ENCODE results near the gene ELOB. TPM values are rescaled to one million over a fixed set of nuclear protein-coding genes. Genes with fewer than 3 reads are reported as not detected.

ELOB gene
- total RNA-seq, 4 donors from 2014 or later, result 66.8 to 243 (median 220) TPM

DNA sequence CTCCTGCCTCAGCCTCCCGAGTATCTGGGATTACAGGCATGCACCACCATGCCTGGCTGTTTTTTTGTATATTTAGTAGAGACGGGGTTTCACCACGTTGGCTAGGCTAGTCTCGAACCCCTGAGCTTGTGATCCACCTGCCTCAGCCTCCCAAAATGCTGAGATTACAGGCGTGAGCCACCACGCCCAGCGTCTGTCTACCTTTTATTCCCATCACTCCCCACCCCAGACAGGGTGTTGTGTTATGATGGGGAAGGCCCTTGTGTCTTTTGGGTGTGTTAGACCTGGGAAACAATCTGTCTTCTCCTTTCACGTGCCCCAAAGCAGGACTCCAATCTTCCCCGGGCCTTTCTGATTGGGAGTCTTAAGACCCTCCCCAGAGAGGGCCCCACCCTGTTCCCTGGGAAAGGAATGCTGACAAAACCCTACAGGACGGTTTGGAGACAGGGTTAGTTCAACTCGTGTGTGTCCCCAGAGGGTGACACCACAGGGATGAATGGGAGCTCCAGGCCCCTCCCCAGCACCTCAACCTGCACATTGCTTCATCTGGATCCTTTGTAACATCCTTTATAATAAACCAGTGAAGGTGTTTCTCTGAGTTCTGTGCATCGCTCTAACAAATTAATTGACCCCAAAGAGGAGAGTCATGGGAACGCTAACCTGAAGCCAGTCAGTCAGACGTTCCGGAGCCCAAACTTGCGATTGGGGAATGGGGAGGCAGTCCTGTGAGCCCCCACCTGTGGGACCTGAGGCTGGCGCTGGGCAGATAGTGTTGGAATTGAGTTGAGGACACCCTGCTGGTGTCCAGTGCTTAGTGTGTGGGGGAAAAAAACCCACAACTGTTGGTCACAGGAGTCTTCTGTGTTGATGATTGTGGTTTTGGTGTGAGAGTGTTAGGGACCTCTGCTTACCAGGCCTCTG lies 3.2 kb upstream of the ELOB start:
- Histone ChIP-seq H3K27ac (no peak overlapping the region), H3K36me3 (peaks cover 0 to under 1% (median 0%) of the 10 kb centered on the region in 3 donors), H3K4me1 (peaks cover 0 to 25% (median 19%) of the 10 kb centered on the region in 4 donors), H3K9me3 (no peaks in the 10 kb centered on the region), H3K4me3 (no peak overlapping the region), H3K27me3 (no peaks in the 10 kb centered on the region)
- DNase-seq, result peak in 2 of 3 donors; percentile 25 to 38
- TF ChIP-seq, protein P1, sequence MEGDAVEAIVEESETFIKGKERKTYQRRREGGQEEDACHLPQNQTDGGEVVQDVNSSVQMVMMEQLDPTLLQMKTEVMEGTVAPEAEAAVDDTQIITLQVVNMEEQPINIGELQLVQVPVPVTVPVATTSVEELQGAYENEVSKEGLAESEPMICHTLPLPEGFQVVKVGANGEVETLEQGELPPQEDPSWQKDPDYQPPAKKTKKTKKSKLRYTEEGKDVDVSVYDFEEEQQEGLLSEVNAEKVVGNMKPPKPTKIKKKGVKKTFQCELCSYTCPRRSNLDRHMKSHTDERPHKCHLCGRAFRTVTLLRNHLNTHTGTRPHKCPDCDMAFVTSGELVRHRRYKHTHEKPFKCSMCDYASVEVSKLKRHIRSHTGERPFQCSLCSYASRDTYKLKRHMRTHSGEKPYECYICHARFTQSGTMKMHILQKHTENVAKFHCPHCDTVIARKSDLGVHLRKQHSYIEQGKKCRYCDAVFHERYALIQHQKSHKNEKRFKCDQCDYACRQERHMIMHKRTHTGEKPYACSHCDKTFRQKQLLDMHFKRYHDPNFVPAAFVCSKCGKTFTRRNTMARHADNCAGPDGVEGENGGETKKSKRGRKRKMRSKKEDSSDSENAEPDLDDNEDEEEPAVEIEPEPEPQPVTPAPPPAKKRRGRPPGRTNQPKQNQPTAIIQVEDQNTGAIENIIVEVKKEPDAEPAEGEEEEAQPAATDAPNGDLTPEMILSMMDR (IDR thresholded peaks at IDR 0.05), result no peak
- TF ChIP-seq POLR2A (IDR thresholded peaks at IDR 0.05), result no peak

DNA sequence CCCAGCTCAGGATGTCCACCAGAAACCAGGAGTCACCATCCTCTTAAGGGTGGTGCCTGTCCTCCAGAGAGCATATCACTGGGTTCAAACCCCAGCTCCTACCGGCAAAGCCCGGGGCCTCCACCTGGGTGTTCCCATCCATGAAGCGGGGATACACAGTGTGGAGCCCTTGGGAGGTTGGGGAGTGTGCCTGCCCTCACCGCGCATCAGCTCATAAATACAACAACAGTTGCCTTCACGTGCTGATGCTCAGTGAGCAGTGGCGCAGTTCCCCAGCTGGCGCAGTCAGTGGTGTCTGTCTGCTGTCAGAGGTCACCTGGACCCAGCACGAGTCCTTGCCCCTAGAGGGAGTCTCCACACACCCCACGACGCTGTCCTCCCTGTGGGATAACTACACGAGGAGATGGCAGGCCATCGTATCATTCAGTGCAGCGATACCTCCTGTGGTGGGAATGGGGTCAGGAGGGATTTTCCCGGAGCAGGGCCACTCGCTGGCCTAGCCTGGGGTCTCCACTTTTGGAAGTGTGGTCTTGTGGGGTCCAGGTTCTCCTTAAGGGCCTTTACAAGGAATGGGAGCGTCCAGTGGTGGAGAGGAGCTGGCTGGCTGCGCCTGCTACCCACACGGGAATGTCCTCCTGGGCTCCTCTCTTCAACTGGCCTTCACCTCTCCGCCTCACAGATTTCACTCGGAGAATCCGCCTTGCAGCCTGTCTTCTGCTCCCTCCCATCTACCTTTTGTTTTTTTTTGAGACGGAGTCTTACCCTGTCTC lies 2.3 kb upstream of the ELOB start:
- no peak overlapping the region for H3K4me3 ChIP-seq
- peaks cover 0 to 22% (median 16%) of the 10 kb centered on the region in 4 donors for H3K4me1 ChIP-seq
- TF ChIP-seq POLR2A (IDR thresholded peaks at IDR 0.05), result no peak
- TF ChIP-seq, protein P1 (IDR thresholded peaks at IDR 0.05), result no peak
- H3K27ac ChIP-seq, result no peak overlapping the region
- no peaks in the 10 kb centered on the region for H3K27me3 ChIP-seq
- H3K36me3 ChIP-seq, result peaks cover 0 to 10% (median 0%) of the 10 kb centered on the region in 3 donors
- peak in 2 of 3 donors; percentile 38 to 46 for DNase-seq
- no peaks in the 10 kb centered on the region for H3K9me3 ChIP-seq

DNA sequence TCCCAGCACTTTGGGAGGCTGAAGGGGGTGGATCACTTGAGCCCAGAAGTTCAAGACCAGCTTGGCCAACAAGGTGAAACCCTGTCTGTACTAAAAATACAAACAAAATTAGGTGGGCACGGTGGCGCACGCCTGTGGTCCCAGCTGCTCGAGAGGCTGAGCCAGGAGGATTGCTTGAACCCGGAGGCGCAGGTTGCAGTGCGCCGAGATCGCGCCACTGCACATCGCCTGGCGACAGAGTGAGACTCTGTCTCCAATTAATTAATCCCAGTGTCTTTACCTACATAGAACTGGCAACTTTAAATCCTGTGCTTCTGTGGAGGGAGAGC lies 1.5 kb upstream of the ELOB start:
- Histone ChIP-seq H3K36me3 (peaks cover 0 to 16% (median 0%) of the 10 kb centered on the region in 3 donors), H3K27ac (peak overlapping the region; percentile 91 to 100 (median 99)), H3K4me3 (peak overlapping the region in 2 of 4 donors; percentile 67 to 80), H3K27me3 (no peaks in the 10 kb centered on the region), H3K9me3 (no peaks in the 10 kb centered on the region), H3K4me1 (peaks cover 0 to 22% (median 16%) of the 10 kb centered on the region in 4 donors)
- DNase-seq, result peak in 2 of 3 donors; percentile 19 to 46
- TF ChIP-seq, protein P1 (IDR thresholded peaks at IDR 0.05), result no peak
- no peak for TF ChIP-seq POLR2A (IDR thresholded peaks at IDR 0.05)

DNA sequence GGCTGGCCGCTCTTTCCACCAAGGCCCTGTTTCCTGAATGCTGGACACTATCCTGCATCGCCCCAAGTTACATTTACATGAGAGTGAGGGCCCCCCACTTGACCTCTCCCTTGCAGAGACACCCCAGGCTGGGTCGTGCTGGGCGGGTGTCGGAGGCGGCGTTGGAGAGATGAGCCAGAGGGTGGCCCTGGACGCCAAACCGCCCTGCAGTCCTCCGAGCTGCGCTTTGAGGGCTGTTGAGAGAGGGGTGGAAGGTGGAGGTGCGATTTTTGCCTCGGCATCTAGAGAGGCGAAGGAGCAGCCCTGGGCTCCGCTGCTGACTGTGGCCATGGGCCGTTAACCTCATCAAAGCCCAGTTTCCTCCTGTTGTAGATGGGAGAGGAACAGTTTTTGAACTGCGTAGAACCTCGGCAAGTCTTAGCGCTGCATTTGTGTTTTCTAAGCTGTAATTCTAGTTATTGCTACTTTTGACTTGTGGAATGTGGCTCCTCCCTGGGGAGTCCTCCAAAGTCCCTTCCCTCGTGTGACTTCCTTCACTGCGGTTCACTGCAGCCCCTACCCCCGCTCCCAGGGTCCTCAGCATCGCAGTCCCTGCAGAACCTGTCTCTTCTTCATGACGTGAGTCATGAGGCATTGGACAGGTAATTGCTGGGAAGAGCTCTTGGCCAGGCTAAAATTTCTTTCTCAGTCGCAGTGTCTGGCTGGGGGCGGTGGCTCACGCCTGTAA lies 986 bp upstream of the ELOB start:
- H3K27me3 ChIP-seq, result no peaks in the 10 kb centered on the region
- peaks cover 0 to 22% (median 16%) of the 10 kb centered on the region in 4 donors for H3K4me1 ChIP-seq
- no peaks in the 10 kb centered on the region for H3K9me3 ChIP-seq
- peak in 2 of 3 donors; percentile 38 to 69 for DNase-seq
- H3K36me3 ChIP-seq, result peaks cover 0 to 20% (median 0%) of the 10 kb centered on the region in 3 donors
- peak in 1 of 2 donors; percentile 9 for TF ChIP-seq POLR2A (IDR thresholded peaks at IDR 0.05)
- TF ChIP-seq, protein P1 (IDR thresholded peaks at IDR 0.05), result no peak
- H3K27ac ChIP-seq, result peak overlapping the region; percentile 91 to 100 (median 99)
- H3K4me3 ChIP-seq, result peak overlapping the region; percentile 67 to 98 (median 89)
